ENCODE data around the gene LEMD1.

Gene LEMD1

DNA sequence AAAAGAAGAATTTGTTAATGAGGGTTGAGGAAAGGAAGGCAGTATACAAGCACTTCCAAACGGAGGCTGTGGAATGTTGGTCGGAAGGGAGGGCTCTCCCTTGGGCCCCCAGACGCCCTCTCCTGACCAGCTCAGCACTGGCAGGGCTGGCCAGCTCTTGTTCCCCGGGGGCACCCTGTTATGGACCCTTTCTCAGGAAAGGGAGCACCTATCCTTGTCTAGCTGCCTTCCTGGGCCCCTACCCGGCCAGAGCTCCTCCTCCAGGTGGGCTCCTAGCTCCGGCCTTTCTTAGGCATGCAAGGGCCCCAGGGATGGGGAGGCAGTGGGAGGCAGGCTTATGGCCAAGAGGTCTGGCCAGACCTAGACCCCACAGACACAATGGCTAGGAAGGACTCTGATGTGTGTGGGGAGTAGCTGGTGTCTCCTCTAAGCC lies 33.1 kb upstream of the LEMD1 start:
- Histone ChIP-seq H3K27me3 (ENCODE audit: insufficient read depth, low read depth) (peaks cover 68% of the 10 kb centered on the region), H2AFZ (ENCODE audit: low read depth) (no peak overlapping the region), H3K4me3 (IDR thresholded peaks at IDR 0.05; ENCODE audit: insufficient read depth, low read depth, low read length) (no peak overlapping the region), H3K79me2 (ENCODE audit: insufficient read depth, low read depth) (no peaks in the 10 kb centered on the region), H4K20me1 (ENCODE audit: insufficient read depth) (no peaks in the 10 kb centered on the region), H3K9ac (no peak overlapping the region), H3K4me1 (ENCODE audit: low read depth, poor library complexity, severe bottlenecking) (peaks cover 6% of the 10 kb centered on the region), H3K36me3 (ENCODE audit: insufficient read depth) (no peaks in the 10 kb centered on the region), H3K27ac (no peak overlapping the region), H3K4me2 (no peak overlapping the region)
- TF ChIP-seq, protein P1, sequence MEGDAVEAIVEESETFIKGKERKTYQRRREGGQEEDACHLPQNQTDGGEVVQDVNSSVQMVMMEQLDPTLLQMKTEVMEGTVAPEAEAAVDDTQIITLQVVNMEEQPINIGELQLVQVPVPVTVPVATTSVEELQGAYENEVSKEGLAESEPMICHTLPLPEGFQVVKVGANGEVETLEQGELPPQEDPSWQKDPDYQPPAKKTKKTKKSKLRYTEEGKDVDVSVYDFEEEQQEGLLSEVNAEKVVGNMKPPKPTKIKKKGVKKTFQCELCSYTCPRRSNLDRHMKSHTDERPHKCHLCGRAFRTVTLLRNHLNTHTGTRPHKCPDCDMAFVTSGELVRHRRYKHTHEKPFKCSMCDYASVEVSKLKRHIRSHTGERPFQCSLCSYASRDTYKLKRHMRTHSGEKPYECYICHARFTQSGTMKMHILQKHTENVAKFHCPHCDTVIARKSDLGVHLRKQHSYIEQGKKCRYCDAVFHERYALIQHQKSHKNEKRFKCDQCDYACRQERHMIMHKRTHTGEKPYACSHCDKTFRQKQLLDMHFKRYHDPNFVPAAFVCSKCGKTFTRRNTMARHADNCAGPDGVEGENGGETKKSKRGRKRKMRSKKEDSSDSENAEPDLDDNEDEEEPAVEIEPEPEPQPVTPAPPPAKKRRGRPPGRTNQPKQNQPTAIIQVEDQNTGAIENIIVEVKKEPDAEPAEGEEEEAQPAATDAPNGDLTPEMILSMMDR (conservative IDR thresholded peaks at IDR 0.05; ENCODE audit: low read depth, low read length): no peak

DNA sequence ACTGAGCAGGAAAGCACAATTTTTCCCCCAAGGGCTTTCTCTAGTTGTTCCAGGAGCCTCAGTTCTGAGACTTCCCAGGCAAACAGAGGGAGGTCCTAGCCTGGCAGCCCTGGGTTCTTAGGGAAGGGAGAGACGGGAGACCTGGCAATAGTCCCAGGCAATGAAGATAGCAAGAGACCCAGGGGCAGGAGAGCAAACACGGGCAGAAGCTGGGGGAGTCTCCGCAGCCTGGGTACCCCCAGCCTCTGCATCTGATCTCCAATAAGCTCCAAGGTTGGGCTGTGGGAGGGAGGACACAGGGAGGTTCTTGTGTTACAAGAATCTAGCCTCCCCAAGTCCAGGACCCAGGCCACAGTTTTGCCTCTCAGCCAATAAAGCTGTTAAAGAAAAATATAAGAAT lies 31.6 kb upstream of the LEMD1 start:
- H3K27ac ChIP-seq: no peak overlapping the region
- H3K79me2 ChIP-seq (ENCODE audit: insufficient read depth, low read depth): no peaks in the 10 kb centered on the region
- peaks cover 60% of the 10 kb centered on the region for H3K27me3 ChIP-seq (ENCODE audit: insufficient read depth, low read depth)
- peaks cover 6% of the 10 kb centered on the region for H3K4me1 ChIP-seq (ENCODE audit: low read depth, poor library complexity, severe bottlenecking)
- no peak overlapping the region for H3K4me3 ChIP-seq (IDR thresholded peaks at IDR 0.05; ENCODE audit: insufficient read depth, low read depth, low read length)
- no peak overlapping the region for H2AFZ ChIP-seq (ENCODE audit: low read depth)
- no peak overlapping the region for H3K9ac ChIP-seq
- no peaks in the 10 kb centered on the region for H4K20me1 ChIP-seq (ENCODE audit: insufficient read depth)
- TF ChIP-seq, protein P1 (conservative IDR thresholded peaks at IDR 0.05; ENCODE audit: low read depth, low read length): no peak
- no peak overlapping the region for H3K4me2 ChIP-seq
- H3K36me3 ChIP-seq (ENCODE audit: insufficient read depth): no peaks in the 10 kb centered on the region

DNA sequence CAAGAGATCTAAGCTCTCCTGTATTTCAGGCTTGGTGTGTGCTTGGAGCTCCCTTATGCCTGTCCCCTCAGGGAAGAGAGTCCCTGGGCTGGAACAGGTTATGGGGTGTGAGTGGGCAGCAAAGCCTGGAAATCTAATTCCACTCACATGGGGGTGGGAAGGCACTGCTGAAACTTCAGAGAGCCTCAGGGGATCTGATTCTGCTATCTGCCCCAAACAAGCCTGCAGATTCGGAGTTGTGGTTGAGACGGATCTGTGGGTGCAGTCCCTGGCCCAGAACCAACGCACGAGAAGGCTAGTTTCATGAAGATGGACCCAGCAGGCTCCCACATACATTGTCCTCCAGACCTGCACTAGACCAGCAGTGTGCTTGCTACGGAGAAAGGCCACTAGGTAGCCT lies 31.1 kb upstream of the LEMD1 start:
- H3K4me1 ChIP-seq (ENCODE audit: low read depth, poor library complexity, severe bottlenecking): peaks cover 6% of the 10 kb centered on the region
- no peak overlapping the region for H3K4me2 ChIP-seq
- H3K4me3 ChIP-seq (IDR thresholded peaks at IDR 0.05; ENCODE audit: insufficient read depth, low read depth, low read length): no peak overlapping the region
- H3K27ac ChIP-seq: no peak overlapping the region
- no peak overlapping the region for H3K9ac ChIP-seq
- no peaks in the 10 kb centered on the region for H3K79me2 ChIP-seq (ENCODE audit: insufficient read depth, low read depth)
- H4K20me1 ChIP-seq (ENCODE audit: insufficient read depth): no peaks in the 10 kb centered on the region
- H3K27me3 ChIP-seq (ENCODE audit: insufficient read depth, low read depth): peaks cover 57% of the 10 kb centered on the region
- TF ChIP-seq, protein P1 (conservative IDR thresholded peaks at IDR 0.05; ENCODE audit: low read depth, low read length): no peak
- no peak overlapping the region for H2AFZ ChIP-seq (ENCODE audit: low read depth)
- H3K36me3 ChIP-seq (ENCODE audit: insufficient read depth): no peaks in the 10 kb centered on the region

DNA sequence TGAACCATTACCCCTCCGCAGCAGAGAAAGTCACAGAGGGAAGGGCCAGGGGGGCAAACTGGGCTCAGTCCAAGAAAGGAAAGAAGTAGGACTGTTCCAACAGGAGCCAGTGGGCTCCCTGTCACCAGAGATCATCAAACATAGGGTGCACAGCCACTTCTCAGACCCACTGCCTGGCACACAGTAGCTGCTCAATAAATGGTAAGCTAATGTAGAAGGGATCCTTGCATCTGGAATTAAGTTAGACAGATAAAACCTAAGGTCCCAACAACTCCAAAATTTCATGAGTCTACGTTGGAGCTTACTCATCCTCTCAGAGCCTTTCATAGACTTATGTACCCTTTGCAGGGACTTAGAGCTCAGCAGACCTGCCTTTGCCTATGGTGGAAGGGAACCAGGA lies 30.5 kb upstream of the LEMD1 start:
- Histone ChIP-seq H3K27ac (no peak overlapping the region), H3K4me2 (no peak overlapping the region), H3K9ac (no peak overlapping the region), H3K4me1 (ENCODE audit: low read depth, poor library complexity, severe bottlenecking) (peaks cover 6% of the 10 kb centered on the region), H3K4me3 (IDR thresholded peaks at IDR 0.05; ENCODE audit: insufficient read depth, low read depth, low read length) (no peak overlapping the region), H2AFZ (ENCODE audit: low read depth) (no peak overlapping the region), H3K36me3 (ENCODE audit: insufficient read depth) (no peaks in the 10 kb centered on the region), H4K20me1 (ENCODE audit: insufficient read depth) (no peaks in the 10 kb centered on the region), H3K79me2 (ENCODE audit: insufficient read depth, low read depth) (no peaks in the 10 kb centered on the region), H3K27me3 (ENCODE audit: insufficient read depth, low read depth) (peaks cover 52% of the 10 kb centered on the region)
- TF ChIP-seq, protein P1 (conservative IDR thresholded peaks at IDR 0.05; ENCODE audit: low read depth, low read length): no peak

Measured in KMS-11 (cell line).